22Rv1 (cell line): ENCODE data around the gene MICAL1.

Source experiments
- H3K27ac ChIP-seq: fragments of 450-650 bp; 2 replicates; pipeline ENCODE4 v1.5.1; 2017
- ZFX ChIP-seq: fragments of 450-650 bp; IDR thresholded peaks from 2 replicates; pipeline ENCODE4 v1.6.1; 2017; ENCODE audit warnings: antibody characterized with exemption, borderline replicate concordance
- TF ChIP-seq, protein P1 (sequence below): fragments of 450-650 bp; IDR thresholded peaks from 2 replicates; pipeline ENCODE4 v1.5.1; 2017; ENCODE audit warnings: mild to moderate bottlenecking

Gene MICAL1

GRCh38 chr6:109491207-109491938 lies 35.8 kb upstream of the MICAL1 start:
- H3K27ac ChIP-seq = 0 out of 2 replicates have a peak overlapping the region, but pooled peaks have one; percentile 24
- TF ChIP-seq, protein P1, sequence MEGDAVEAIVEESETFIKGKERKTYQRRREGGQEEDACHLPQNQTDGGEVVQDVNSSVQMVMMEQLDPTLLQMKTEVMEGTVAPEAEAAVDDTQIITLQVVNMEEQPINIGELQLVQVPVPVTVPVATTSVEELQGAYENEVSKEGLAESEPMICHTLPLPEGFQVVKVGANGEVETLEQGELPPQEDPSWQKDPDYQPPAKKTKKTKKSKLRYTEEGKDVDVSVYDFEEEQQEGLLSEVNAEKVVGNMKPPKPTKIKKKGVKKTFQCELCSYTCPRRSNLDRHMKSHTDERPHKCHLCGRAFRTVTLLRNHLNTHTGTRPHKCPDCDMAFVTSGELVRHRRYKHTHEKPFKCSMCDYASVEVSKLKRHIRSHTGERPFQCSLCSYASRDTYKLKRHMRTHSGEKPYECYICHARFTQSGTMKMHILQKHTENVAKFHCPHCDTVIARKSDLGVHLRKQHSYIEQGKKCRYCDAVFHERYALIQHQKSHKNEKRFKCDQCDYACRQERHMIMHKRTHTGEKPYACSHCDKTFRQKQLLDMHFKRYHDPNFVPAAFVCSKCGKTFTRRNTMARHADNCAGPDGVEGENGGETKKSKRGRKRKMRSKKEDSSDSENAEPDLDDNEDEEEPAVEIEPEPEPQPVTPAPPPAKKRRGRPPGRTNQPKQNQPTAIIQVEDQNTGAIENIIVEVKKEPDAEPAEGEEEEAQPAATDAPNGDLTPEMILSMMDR = no peak
- no peak for TF ChIP-seq ZFX

GRCh38 chr6:109490713-109491112 lies 35.1 kb upstream of the MICAL1 start:
- TF ChIP-seq, protein P1 = no peak
- TF ChIP-seq ZFX = no peak
- H3K27ac ChIP-seq = 0 out of 2 replicates have a peak overlapping the region, but pooled peaks have one; percentile 24

- no peak overlapping the region for H3K27ac ChIP-seq
- no peak for TF ChIP-seq ZFX
- TF ChIP-seq, protein P1 = no peak
Measured at GRCh38 chr6:109488001-109488400, 32.4 kb upstream of the MICAL1 start.

GRCh38 chr6:109486068-109486467 lies 30.5 kb upstream of the MICAL1 start:
- TF ChIP-seq, protein P1 = no peak
- TF ChIP-seq ZFX = no peak
- peak overlapping the region; percentile 32; the same call in 1 of the 2 replicates for H3K27ac ChIP-seq

DNA sequence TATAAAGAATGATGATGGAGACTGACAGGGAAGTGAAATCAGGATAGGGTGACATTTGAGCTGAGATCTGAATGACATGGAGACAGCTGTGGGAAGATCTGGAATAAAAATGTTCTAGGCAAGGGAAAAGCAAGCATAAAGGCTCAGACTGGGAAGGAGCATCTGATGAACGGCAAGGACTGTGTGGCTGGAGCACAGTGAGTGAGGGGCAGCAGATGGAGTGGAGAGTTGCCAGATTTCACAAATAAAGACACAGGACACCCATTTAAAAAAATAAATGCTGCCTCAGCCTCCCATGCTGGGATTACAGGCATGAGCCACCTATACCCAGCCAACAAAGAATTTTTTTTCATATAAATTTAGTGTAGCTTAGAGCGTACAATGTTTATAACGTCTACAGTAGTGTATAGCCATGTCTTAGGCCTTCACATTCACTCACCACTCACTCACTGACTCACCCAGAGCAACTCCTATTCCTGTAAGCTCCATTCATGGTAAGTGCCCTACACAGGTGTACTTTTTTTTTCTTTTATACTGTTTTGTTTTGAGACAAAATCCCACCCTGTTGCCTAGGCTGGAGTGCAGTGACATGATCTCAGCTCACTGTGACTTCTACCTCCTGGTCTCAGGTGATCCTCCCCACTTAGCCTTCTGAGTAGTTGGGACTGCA lies 29.8 kb upstream of the MICAL1 start:
- TF ChIP-seq, protein P1 = no peak
- TF ChIP-seq ZFX = no peak
- H3K27ac ChIP-seq = peak overlapping the region; percentile 32; the same call in 1 of the 2 replicates

DNA sequence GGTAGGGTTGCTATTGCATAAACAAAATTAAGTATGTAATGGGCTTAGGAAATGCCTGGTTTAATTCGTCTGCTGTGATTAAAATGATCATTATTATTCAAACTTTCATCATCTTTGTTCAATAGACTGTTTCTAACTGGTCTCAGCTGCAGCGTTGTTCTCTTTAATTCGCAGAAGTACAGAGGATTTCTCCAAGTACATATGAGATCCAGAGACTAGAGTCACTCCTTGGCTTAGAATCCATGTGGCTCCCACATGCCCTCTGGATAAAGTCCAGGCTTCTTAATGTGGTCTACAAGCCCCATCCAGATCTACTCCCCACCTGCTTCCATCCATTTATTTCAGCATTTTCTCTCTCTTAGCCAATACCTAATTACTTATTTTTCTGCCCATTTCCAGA lies 28.6 kb upstream of the MICAL1 start:
- no peak overlapping the region for H3K27ac ChIP-seq
- TF ChIP-seq, protein P1 = no peak
- TF ChIP-seq ZFX = no peak

GRCh38 chr6:109483735-109484057 lies 28.1 kb upstream of the MICAL1 start:
- TF ChIP-seq, protein P1 = no peak
- TF ChIP-seq ZFX = no peak
- H3K27ac ChIP-seq = no peak overlapping the region
